ENCODE measurements around the gene NPSR1. TPM values are rescaled to one million over a fixed set of nuclear protein-coding genes. Genes with fewer than 3 reads are reported as not detected.

NPSR1 gene
- total RNA-seq, 1 experiment from 2014 or later: not detected

- no peak for DNase-seq
- Histone ChIP-seq H2BK5ac (ENCODE audit: insufficient read length, low read length) (no peak overlapping the region), H3K4me1 (ENCODE audit: insufficient read depth, low read length) (no peaks in the 10 kb centered on the region), H3K79me2 (ENCODE audit: insufficient read depth, low read length) (no peaks in the 10 kb centered on the region), H3K27me3 (ENCODE audit: insufficient read depth, low read length) (no peaks in the 10 kb centered on the region), H3T11ph (ENCODE audit: low read length) (no peak overlapping the region), H3K4me2 (ENCODE audit: insufficient read depth, insufficient read length, low read length) (no peak overlapping the region), H4K91ac (ENCODE audit: insufficient read length, low read depth, low read length) (no peak overlapping the region), H3K23ac (ENCODE audit: insufficient read length, low read depth, low read length) (no peak overlapping the region), H3K9ac (ENCODE audit: extremely low read depth, insufficient read length, low read length) (no peak overlapping the region), H3K18ac (ENCODE audit: insufficient read length, low read depth, low read length) (no peak overlapping the region), H2AFZ (ENCODE audit: low read length) (no peak overlapping the region), H3K23me2 (ENCODE audit: insufficient read length, low read depth, low read length, poor library complexity, severe bottlenecking) (no peaks in the 10 kb centered on the region), H3K14ac (ENCODE audit: insufficient read depth, low read length) (no peak overlapping the region), H2BK12ac (ENCODE audit: insufficient read length, low read depth, low read length) (no peak overlapping the region), H3K56ac (ENCODE audit: insufficient read length, low read depth, low read length) (no peak overlapping the region), H3K79me1 (ENCODE audit: insufficient read depth, low read depth, low read length, poor library complexity, severe bottlenecking) (no peaks in the 10 kb centered on the region), H2BK120ac (ENCODE audit: low read depth, low read length, poor library complexity, severe bottlenecking) (no peak overlapping the region), H3K9me3 (ENCODE audit: control insufficient read depth, low read depth, low read length) (no peaks in the 10 kb centered on the region), H4K5ac (ENCODE audit: insufficient read length, low read depth, low read length) (no peak overlapping the region), H2BK15ac (ENCODE audit: low read depth, low read length) (no peak overlapping the region), H2AK5ac (ENCODE audit: insufficient read length, low read length) (no peak overlapping the region), H4K8ac (replicated peaks; ENCODE audit: insufficient read length, low read depth, low read length) (no peak overlapping the region), H4K20me1 (ENCODE audit: control insufficient read depth, insufficient read depth, insufficient read length) (no peaks in the 10 kb centered on the region), H3K27ac (ENCODE audit: insufficient read length, low read depth, low read length) (no peak overlapping the region), H2BK20ac (ENCODE audit: low read depth, low read length, poor library complexity, severe bottlenecking) (no peak overlapping the region), H3K4ac (ENCODE audit: low read depth, low read length) (no peak overlapping the region)
- no CpG with 5 or more reads among the region's 5 CpGs for WGBS (ENCODE audit: extremely low coverage, insufficient read length, low lambda C conversion rate)
- Mint-ChIP-seq H3K36me3 (ENCODE audit: insufficient read depth in 1 of 3, low read depth in 3 of 3) (no peaks in the 10 kb centered on the region), H3K9me3 (no peaks in the 10 kb centered on the region), H3K27ac (no peak overlapping the region), H3K4me3 (no peak overlapping the region), H3K4me1 (peaks cover 1 to 9% of the 10 kb centered on the region in 2 experiments; a peak in 2 of 4 replicates), H3K27me3 (ENCODE audit: low read depth) (no peaks in the 10 kb centered on the region)
- TF ChIP-seq, protein P1, sequence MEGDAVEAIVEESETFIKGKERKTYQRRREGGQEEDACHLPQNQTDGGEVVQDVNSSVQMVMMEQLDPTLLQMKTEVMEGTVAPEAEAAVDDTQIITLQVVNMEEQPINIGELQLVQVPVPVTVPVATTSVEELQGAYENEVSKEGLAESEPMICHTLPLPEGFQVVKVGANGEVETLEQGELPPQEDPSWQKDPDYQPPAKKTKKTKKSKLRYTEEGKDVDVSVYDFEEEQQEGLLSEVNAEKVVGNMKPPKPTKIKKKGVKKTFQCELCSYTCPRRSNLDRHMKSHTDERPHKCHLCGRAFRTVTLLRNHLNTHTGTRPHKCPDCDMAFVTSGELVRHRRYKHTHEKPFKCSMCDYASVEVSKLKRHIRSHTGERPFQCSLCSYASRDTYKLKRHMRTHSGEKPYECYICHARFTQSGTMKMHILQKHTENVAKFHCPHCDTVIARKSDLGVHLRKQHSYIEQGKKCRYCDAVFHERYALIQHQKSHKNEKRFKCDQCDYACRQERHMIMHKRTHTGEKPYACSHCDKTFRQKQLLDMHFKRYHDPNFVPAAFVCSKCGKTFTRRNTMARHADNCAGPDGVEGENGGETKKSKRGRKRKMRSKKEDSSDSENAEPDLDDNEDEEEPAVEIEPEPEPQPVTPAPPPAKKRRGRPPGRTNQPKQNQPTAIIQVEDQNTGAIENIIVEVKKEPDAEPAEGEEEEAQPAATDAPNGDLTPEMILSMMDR (conservative IDR thresholded peaks at IDR 0.05): no peak
Observed at GRCh38 chr7:34757570-34758110, 99.6 kb downstream of the NPSR1 start.
